Loucy (cell line): ENCODE data around the gene RAPH1.

Experiments
- H2AFZ ChIP-seq: fragments of 200-600 bp; sonication (generic); 2 replicates; pipeline ENCODE4 v1.6.0; 2016; ENCODE audit warnings: antibody characterized with exemption, mild to moderate bottlenecking, low read length, moderate library complexity
- H3F3A ChIP-seq: fragments of 200-600 bp; 2 replicates; pipeline ENCODE4 v1.6.0; 2016; ENCODE audit warnings: antibody characterized with exemption, low read depth, mild to moderate bottlenecking
- H3K27me3 ChIP-seq: fragments of 200-600 bp; sonication (generic); 2 replicates; pipeline ENCODE4 v1.6.1; 2014; ENCODE audit warnings: low read length, mild to moderate bottlenecking; ENCODE audit not compliant: insufficient read depth, poor library complexity, severe bottlenecking
- H3K36me3 ChIP-seq: fragments of 200-600 bp; sonication (generic); 2 replicates; pipeline ENCODE4 v1.6.1; 2016; ENCODE audit warnings: low read length; ENCODE audit not compliant: insufficient read depth
- H3K4me1 ChIP-seq: fragments of 200-600 bp; sonication (generic); 2 replicates; pipeline ENCODE4 v1.5.1; 2014; ENCODE audit warnings: low read length, mild to moderate bottlenecking; ENCODE audit not compliant: insufficient read depth, poor library complexity, severe bottlenecking
- H3K4me2 ChIP-seq: fragments of 200-600 bp; sonication (generic); 2 replicates; pipeline ENCODE4 v1.6.0; 2014; ENCODE audit warnings: antibody characterized with exemption, low read length, low read depth, mild to moderate bottlenecking; ENCODE audit not compliant: poor library complexity, severe bottlenecking
- H3K4me3 ChIP-seq: fragments of 200-600 bp; sonication (generic); 2 replicates; pipeline ENCODE4 v1.5.1; 2014; ENCODE audit warnings: low read length, mild to moderate bottlenecking, mixed read lengths; ENCODE audit not compliant: poor library complexity, severe bottlenecking
- H3K79me2 ChIP-seq: fragments of 200-600 bp; sonication (generic); 2 replicates; pipeline ENCODE4 v1.6.1; 2014; ENCODE audit warnings: low read length; ENCODE audit not compliant: insufficient read depth
- H3K9ac ChIP-seq: fragments of 200-600 bp; sonication (generic); 2 replicates; pipeline ENCODE4 v1.6.0; 2014; ENCODE audit warnings: mild to moderate bottlenecking, low read depth, low read length, moderate library complexity; ENCODE audit not compliant: poor library complexity, severe bottlenecking
- H3K9me2 ChIP-seq: fragments of 200-600 bp; sonication (generic); replicated peaks from 2 replicates; pipeline ENCODE4 v1.6.1; 2016; ENCODE audit warnings: low read depth, low read length, mixed read lengths
- H3K9me3 ChIP-seq: fragments of 200-600 bp; sonication (generic); 2 replicates; pipeline ENCODE4 v1.6.1; 2014; ENCODE audit warnings: mild to moderate bottlenecking, antibody characterized with exemption, low read length, low read depth; ENCODE audit not compliant: insufficient read depth
- H4K20me1 ChIP-seq: fragments of 200-600 bp; sonication (generic); 2 replicates; pipeline ENCODE4 v1.6.0; 2014; ENCODE audit warnings: antibody characterized with exemption, low read length, mild to moderate bottlenecking; ENCODE audit not compliant: insufficient read depth, poor library complexity, severe bottlenecking
- CTCF ChIP-seq: fragments of 200-600 bp; sonication (generic); conservative IDR thresholded peaks from 2 replicates; pipeline ENCODE4 v1.5.1; 2014; ENCODE audit warnings: mild to moderate bottlenecking, antibody characterized with exemption, low read length
- EZH2phosphoT487 ChIP-seq: fragments of 200-600 bp; IDR thresholded peaks from 2 replicates; pipeline ENCODE4 v1.6.1; 2018; ENCODE audit warnings: antibody characterized with exemption, mild to moderate bottlenecking, moderate library complexity, borderline replicate concordance

The RAPH1 gene

GRCh38 chr2:203579730-203580129, 44.6 kb upstream of the RAPH1 start:
- Histone ChIP-seq H3F3A (no peaks in the 10 kb centered on the region), H3K27me3 (no peaks in the 10 kb centered on the region), H3K4me1 (peaks cover 7% of the 10 kb centered on the region), H3K4me3 (no peak overlapping the region), H3K4me2 (no peak overlapping the region), H3K9ac (no peak overlapping the region), H3K9me3 (no peaks in the 10 kb centered on the region), H3K9me2 (no peaks in the 10 kb centered on the region), H3K36me3 (no peaks in the 10 kb centered on the region), H2AFZ (no peak overlapping the region), H3K79me2 (no peaks in the 10 kb centered on the region), H4K20me1 (no peaks in the 10 kb centered on the region)
- TF ChIP-seq CTCF (no peak), EZH2phosphoT487 (no peak)

- H3K4me1 ChIP-seq, result peaks cover 5% of the 10 kb centered on the region
- no peaks in the 10 kb centered on the region for H3F3A ChIP-seq
- H3K27me3 ChIP-seq, result no peaks in the 10 kb centered on the region
- no peak overlapping the region for H3K9ac ChIP-seq
- H3K36me3 ChIP-seq, result no peaks in the 10 kb centered on the region
- TF ChIP-seq CTCF (no peak), EZH2phosphoT487 (no peak)
- H2AFZ ChIP-seq, result no peak overlapping the region
- no peaks in the 10 kb centered on the region for H4K20me1 ChIP-seq
- no peaks in the 10 kb centered on the region for H3K9me3 ChIP-seq
- no peaks in the 10 kb centered on the region for H3K9me2 ChIP-seq
- no peaks in the 10 kb centered on the region for H3K79me2 ChIP-seq
- H3K4me2 ChIP-seq, result no peak overlapping the region
- H3K4me3 ChIP-seq, result no peak overlapping the region
Observed at GRCh38 chr2:203578759-203579643, 43.9 kb upstream of the RAPH1 start.

DNA sequence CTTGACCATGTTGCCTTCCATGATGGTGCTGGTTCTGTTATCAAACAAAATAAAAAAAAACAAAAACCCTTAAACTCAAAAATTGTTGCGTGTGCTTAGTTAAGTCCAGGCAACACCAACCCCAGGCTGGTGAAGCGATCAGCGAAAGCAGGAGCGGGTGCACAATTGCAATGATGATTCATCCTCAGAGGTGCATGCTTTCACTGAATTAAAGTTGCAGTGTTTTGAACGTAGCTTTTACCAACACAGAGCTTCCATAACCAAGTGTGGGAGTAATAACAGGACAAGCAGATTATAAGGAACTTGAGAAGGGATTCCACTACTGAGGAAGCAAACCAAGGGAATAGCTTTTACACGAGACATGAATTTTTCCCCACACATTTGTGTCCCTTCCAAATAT, 39.7 kb upstream of the RAPH1 start:
- H3K9ac ChIP-seq, result no peak overlapping the region
- no peak overlapping the region for H2AFZ ChIP-seq
- no peak overlapping the region for H3K4me2 ChIP-seq
- H3K79me2 ChIP-seq, result no peaks in the 10 kb centered on the region
- no peaks in the 10 kb centered on the region for H3K9me3 ChIP-seq
- TF ChIP-seq CTCF, result no peak
- no peak for TF ChIP-seq EZH2phosphoT487
- H3K36me3 ChIP-seq, result no peaks in the 10 kb centered on the region
- no peaks in the 10 kb centered on the region for H3F3A ChIP-seq
- H4K20me1 ChIP-seq, result no peaks in the 10 kb centered on the region
- no peaks in the 10 kb centered on the region for H3K27me3 ChIP-seq
- no peak overlapping the region for H3K4me3 ChIP-seq
- H3K4me1 ChIP-seq, result no peaks in the 10 kb centered on the region
- H3K9me2 ChIP-seq, result no peaks in the 10 kb centered on the region
